22Rv1 (cell line): Measurements from ENCODE around the gene MCOLN2.

Experiments used
- CTCF ChIP-seq: fragments of 450-650 bp; IDR thresholded peaks from 2 replicates; pipeline ENCODE4 v1.5.1; 2017; ENCODE audit warnings: mild to moderate bottlenecking
- ZFX ChIP-seq: fragments of 450-650 bp; IDR thresholded peaks from 2 replicates; pipeline ENCODE4 v1.6.1; 2017; ENCODE audit warnings: antibody characterized with exemption, borderline replicate concordance

DNA sequence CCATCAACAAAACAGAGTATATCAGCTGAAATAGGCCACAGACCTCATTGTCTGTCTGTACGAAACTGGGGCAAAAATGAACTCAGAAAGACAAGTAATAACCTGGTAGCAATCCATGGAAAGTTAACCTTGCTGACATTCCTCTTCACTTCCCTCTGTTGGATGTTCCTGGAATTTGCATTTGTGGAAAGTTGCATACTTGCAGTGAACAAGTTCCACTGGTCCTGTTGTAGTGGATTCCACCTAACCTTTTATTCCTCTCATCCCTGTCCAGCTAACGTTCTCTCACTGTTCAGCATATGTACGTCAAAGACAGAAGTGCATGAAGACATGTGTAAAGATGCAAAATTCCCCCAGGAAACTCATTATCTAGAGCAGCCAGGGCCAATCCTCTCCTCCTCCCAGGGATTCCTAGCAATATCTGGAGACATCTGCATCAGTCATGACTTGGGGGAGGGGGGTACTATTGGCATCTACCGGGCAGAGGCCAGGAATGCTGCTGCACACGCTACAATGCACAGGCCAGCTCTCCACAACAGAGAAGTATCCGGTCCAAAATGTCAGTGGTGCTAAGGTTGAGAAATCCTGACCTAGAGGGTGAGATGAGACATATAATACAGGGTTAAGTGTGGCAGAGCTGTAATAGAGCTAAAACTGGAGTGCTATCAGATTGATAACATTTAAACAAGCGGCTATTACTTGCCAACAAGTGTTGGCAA lies 112.1 kb downstream of the MCOLN2 start:
- 0 out of 2 replicates have a peak, but pooled peaks have one; percentile 13 for TF ChIP-seq CTCF
- TF ChIP-seq ZFX: no peak
